NCI-H146 (cell line): ENCODE measurements around the gene IFT20.
"Not testable (repeated sequence)": the region's sequence is repeated elsewhere in the genome, so short reads cannot be mapped to it uniquely, and the experiment has no call there.

Experiments
- DNase-seq: peaks from one replicate; lab custom pipeline; 2025; lab: John Stamatoyannopoulos, UW

The IFT20 gene

GRCh38 chr17:28306954-28307401 lies 28.3 kb downstream of the IFT20 start:
- no peak for DNase-seq

GRCh38 chr17:28298449-28298848 lies 36.8 kb downstream of the IFT20 start:
- DNase-seq, result no peak

DNA sequence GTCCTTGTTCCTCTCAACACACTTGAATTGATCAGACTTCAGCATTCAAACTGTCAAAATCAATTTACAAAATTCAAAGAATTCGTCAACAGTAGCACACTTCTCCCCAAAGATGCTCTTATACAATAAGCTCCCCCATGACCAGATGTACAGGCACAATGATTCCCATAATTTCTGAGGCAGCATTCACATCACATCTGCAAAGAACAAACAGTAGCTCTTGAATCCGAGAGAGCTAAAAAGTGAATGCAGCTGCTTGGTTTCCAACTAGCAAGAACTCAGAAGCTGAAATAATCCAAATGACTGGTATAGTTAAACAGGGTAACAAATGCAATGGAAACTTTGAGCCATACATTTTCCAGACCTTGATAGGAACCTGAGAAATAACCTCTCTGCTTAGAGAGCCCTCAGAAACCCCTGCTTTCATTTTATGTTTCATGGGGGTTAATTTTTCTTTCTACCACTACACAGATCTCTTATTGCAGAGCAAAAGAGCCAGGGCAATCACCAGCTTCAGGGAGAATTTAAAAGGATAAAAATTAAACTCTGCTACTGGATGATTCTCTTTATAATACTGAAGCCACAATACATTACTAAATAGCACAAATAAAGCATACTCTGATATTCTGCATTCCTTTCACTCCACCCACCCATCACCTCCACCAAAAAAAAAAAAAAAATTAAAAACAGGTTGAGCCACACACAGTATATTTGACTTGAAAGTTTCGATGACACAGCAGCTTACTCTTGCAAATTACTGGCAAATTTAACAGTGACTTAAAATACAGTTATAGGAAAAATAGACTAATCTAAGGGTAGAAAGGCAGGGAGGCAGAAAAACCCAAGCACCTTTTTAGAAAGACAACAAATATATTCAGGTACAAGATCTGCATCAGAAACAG lies 39.3 kb downstream of the IFT20 start:
- no peak for DNase-seq

GRCh38 chr17:28293994-28294393 lies 41.3 kb downstream of the IFT20 start:
- no peak for DNase-seq

DNA sequence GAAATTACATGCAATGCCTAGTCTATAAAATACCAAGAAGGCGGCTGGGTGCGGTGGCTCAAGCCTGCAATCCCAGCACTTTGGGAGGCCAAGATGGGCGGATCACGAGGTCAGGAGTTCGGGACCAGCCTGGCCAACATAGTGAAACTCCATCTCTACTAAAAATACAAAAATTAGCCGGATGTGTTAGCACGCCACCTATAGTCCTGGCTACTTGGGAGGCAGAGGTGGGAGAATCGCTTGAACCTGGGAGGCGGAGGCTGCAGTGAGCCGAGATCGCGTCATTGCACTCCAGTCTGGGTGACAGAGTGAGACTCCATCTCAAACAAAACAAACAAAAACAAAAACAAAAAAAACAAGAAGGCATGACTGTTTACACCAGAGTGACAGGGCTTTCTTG lies 42.4 kb downstream of the IFT20 start:
- not testable (repeated sequence) for DNase-seq

DNA sequence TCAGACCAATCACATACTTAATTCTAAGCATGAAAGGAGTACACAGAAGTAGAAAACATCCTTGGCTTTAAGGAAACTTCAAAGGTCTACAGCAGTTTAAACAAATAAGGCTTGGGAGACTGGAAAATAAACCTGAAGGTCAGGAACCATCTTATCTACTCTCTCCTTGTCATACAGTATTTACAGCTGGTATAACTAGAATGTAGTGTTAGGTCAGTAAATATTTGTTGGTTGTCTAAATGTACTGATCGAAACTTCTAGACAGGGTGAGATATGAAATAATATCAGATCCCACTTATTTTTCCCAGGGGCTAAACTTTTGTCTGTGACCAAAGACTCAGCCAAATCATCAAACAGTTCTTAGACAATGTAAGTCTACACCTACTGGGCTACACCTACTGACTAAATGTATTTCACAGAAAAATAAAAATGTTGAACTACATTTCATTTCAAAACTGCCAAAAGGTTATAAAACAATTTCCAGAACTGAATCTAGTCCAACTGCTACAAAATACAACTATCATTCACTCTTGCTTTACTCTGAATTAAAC lies 43.4 kb downstream of the IFT20 start:
- no peak for DNase-seq

GRCh38 chr17:28290703-28291102 lies 44.6 kb downstream of the IFT20 start:
- DNase-seq, result no peak

DNA sequence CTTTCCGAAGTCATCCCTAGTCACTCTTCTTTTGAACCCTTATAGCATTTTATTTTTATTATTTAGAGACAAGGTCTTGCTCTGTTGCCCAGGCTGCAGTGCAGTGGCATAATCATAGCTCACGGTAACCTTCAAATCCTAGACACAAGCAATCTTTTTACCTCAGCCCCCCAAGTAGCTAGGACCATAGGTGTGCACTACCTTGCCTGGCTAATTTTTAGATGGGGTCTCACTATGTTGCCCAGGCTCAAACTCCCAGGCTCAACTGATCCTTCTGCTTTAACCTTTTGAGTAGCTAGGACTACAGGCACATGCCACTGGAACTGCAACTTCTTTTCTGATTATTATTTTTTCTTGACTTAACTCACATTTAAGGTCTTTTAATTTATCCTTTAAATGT lies 49.3 kb downstream of the IFT20 start:
- DNase-seq, result no peak

DNA sequence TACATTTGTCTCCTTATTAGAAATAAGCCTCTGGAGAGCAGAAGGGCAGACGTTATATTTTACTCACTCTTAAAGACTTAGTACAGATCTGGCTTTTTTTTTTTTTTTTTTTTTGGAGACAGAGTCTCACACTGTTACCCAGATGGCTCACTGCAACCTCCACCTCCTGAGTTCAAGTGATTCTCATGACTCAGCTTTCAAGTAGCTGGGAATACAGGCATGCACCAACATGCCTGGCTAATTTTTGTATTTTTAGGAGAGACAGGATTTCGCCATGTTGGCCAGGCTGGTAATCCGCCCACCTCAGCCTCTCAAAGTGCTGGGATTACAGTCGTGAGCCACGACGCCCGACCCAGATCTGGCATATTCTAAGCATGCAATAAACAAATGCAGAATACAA lies 52.7 kb downstream of the IFT20 start:
- DNase-seq, result no peak

GRCh38 chr17:28280826-28281225 lies 54.4 kb downstream of the IFT20 start:
- DNase-seq, result no peak

DNA sequence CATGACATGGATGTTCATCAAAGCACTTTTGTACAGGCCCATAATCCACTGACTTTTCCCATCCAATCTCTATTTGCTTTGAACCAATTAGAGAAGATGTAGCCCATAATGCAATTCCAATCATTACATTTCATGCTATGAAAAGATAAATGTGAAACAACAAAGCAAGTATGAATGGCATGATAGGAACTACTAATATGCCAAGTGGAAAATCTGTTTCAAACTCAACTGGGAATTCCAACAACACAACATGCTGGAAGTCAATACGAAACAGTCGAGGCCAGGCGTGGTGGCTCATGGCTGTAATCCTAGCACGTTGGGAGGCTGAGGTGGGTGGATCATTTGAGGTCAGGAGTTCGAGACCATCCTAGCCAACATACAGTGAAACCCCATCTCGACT lies 55.9 kb downstream of the IFT20 start:
- no peak for DNase-seq
